GM12878 (cell line): ENCODE data around the gene GANAB. TPM values are rescaled to one million over a fixed set of nuclear protein-coding genes. Genes with fewer than 3 reads are reported as not detected.

ENCODE experiments used
- ATAC-seq: fragments of 200-7000 bp; cut with Tn5 transposase; 3 replicates; pipeline ENCODE4 v1.9.1; 2020; ENCODE audit warnings: mild to moderate bottlenecking, moderate library complexity
- BruUV-seq: library from RNA; stranded (reverse); fragments of 400-500 nt; replicated peaks from 2 replicates; lab custom pipeline; 2021; lab: Mats Ljungman, UMichigan
- CTCF ChIA-PET: fragments of 300-600 bp; sonication (Branson Sonifier 250); formaldehyde crosslinking; extraction: SDS; loops from one replicate; lab custom pipeline; 2021; ENCODE audit warnings: inconsistent platforms; lab: Yijun Ruan, JAX
- POLR2A ChIA-PET: fragments of 350-600 bp; formaldehyde crosslinking; extraction: SDS; loops from one replicate; lab custom pipeline; 2021; ENCODE audit warnings: inconsistent platforms; lab: Charles Lee
- RAD21 ChIA-PET: fragments of 300-600 bp; sonication (Branson Sonifier 250); formaldehyde crosslinking; loops from one replicate; lab custom pipeline; 2023; ENCODE audit warnings: antibody characterized with exemption; ENCODE audit not compliant: unreplicated experiment; lab: Charles Lee
- SMC1A ChIA-PET: fragments of 300-600 bp; sonication (Branson Sonifier 250); formaldehyde crosslinking; loops from one replicate; lab custom pipeline; 2023; ENCODE audit not compliant: unreplicated experiment, uncharacterized antibody; lab: Charles Lee
- DNase-seq: peaks from one replicate; pipeline ENCODE4 v3.0.0-alpha.2; 2011; ENCODE audit warnings: low read depth, low spot score
- FAIRE-seq: peaks from 3 replicates; lab custom pipeline; 2011; peaks lifted over from hg19 to GRCh38; lab: Jason Lieb, UNC
- H2AFZ ChIP-seq: 2 replicates; pipeline ENCODE4 v1.6.0; 2011; ENCODE audit warnings: low read depth, low read length, control low read depth; ENCODE audit not compliant: control insufficient read depth
- H3K27ac ChIP-seq: 2 replicates; pipeline ENCODE4 v1.5.1; 2011; ENCODE audit warnings: control low read depth; ENCODE audit not compliant: control insufficient read depth, insufficient read depth
- H3K27me3 ChIP-seq, 2 experiments: replicated peaks in 1 of 2; 2 replicates each; pipeline versions ENCODE4 v1.6.0 to v1.6.1; 2011; ENCODE audit warnings: low read length in 1 of 2; ENCODE audit not compliant: control insufficient read depth in 2 of 2, insufficient read depth in 2 of 2
- H3K36me3 ChIP-seq, 2 experiments: 2 replicates each; pipeline ENCODE4 v1.5.1; 2011; ENCODE audit warnings: low read length in 1 of 2; ENCODE audit not compliant: control insufficient read depth in 2 of 2, insufficient read depth in 2 of 2
- H3K4me1 ChIP-seq: 2 replicates; pipeline ENCODE4 v1.6.1; 2011; ENCODE audit warnings: mild to moderate bottlenecking, low read length, moderate library complexity, mixed read lengths; ENCODE audit not compliant: control insufficient read depth, insufficient read depth
- H3K4me2 ChIP-seq: 2 replicates; pipeline ENCODE4 v1.6.0; 2011; ENCODE audit warnings: control low read depth; ENCODE audit not compliant: control insufficient read depth, insufficient read depth
- H3K4me3 ChIP-seq: fragments of 200-600 bp; sonication (generic); 2 replicates; pipeline ENCODE4 v1.5.1; 2016
- H3K79me2 ChIP-seq: 2 replicates; pipeline ENCODE4 v1.6.0; 2011; ENCODE audit warnings: low read length; ENCODE audit not compliant: control insufficient read depth, insufficient read depth
- H3K9ac ChIP-seq: 2 replicates; pipeline ENCODE4 v1.8.0; 2011; ENCODE audit warnings: low read length, control low read depth, mixed read lengths; ENCODE audit not compliant: control insufficient read depth, insufficient read depth
- H3K9me3 ChIP-seq: replicated peaks from 3 replicates; pipeline ENCODE4 v1.5.1; 2011; ENCODE audit warnings: mild to moderate bottlenecking, low read length; ENCODE audit not compliant: control insufficient read depth, insufficient read depth
- H4K20me1 ChIP-seq: 2 replicates; pipeline ENCODE4 v1.6.0; 2011; ENCODE audit not compliant: control insufficient read depth, insufficient read depth
- HCFC1 ChIP-seq: fragments of 150-350 bp; IDR thresholded peaks from 2 replicates; pipeline ENCODE4 v1.6.1; 2014; ENCODE audit warnings: low read length
- MAX ChIP-seq: IDR thresholded peaks from 2 replicates; pipeline ENCODE4 v1.6.1; 2012; ENCODE audit warnings: low read depth, low read length, improper control_type of control experiment
- MXI1 ChIP-seq: fragments of 150-350 bp; IDR thresholded peaks from 2 replicates; pipeline ENCODE4 v1.6.1; 2011; ENCODE audit warnings: low read depth, mild to moderate bottlenecking, inconsistent platforms, low read length, improper control_type of control experiment
- MYB ChIP-seq: fragments of 150-350 bp; IDR thresholded peaks from 2 replicates; pipeline ENCODE4 v1.6.1; 2014; ENCODE audit warnings: mild to moderate bottlenecking, low read depth, low read length, borderline replicate concordance
- NFYA ChIP-seq: IDR thresholded peaks from 2 replicates; pipeline ENCODE4 v1.6.1; 2011; ENCODE audit warnings: low read depth, mild to moderate bottlenecking, low read length, improper control_type of control experiment, borderline replicate concordance
- RAD21 ChIP-seq: IDR thresholded peaks from 2 replicates; pipeline ENCODE4 v1.6.1; 2011; ENCODE audit warnings: mild to moderate bottlenecking, low read depth, low read length, moderate library complexity; ENCODE audit not compliant: insufficient read depth
- SIX5 ChIP-seq: IDR thresholded peaks from 2 replicates; pipeline ENCODE4 v1.6.1; 2011; ENCODE audit warnings: mild to moderate bottlenecking, low read depth, low read length, moderate library complexity; ENCODE audit not compliant: severe bottlenecking
- ZBED1 ChIP-seq: IDR thresholded peaks from 2 replicates; pipeline ENCODE4 v1.6.1; 2016; ENCODE audit warnings: borderline replicate concordance
- ZBTB33 ChIP-seq: fragments of 450-650 bp; IDR thresholded peaks from 2 replicates; pipeline ENCODE4 v1.6.1; 2017; ENCODE audit warnings: mild to moderate bottlenecking
- WGBS: methylation state at CpG from one replicate; pipeline ENCODE4 v1.1.6; 2016; ENCODE audit warnings: low lambda C conversion rate; ENCODE audit not compliant: insufficient replicate concordance, insufficient coverage; ENCODE audit errors: missing lambda C conversion rate; 5-methylcytosine and 5-hydroxymethylcytosine counted together
- in situ Hi-C: fragments of 300-500 bp; cut with MboI; formaldehyde crosslinking; loops from 9 replicates; pipeline ENCODE4 v1.14.3; 2018; ENCODE audit warnings: mixed read lengths
- intact Hi-C: fragments of 100-400 bp; cut with micrococcal nuclease; formaldehyde crosslinking; loops from one replicate; pipeline ENCODE4 v1.14.2; 2022; ENCODE audit not compliant: unreplicated experiment
- polyA plus RNA-seq, 11 experiments: library from polyadenylated mRNA; depleted of rRNA in 4 of 11; unstranded in 6 of 11; stranded (reverse) in 5 of 11; fragments of >200 nt; fragmentation: Nextera tagmentation in 4 of 11; fragmentation: Illumina TruSeq in 1 of 11; extraction: Ambion mirVana in 4 of 11; extraction: Trizol in 1 of 11; gene quantifications; 1 replicate in 1 of 11; 2 replicates in 10 of 11; pipeline versions ENCODE4 v1.2.1 to v1.2.3, GENCODE V29; 2011 to 2016; ENCODE audit warnings: inconsistent platforms in 2 of 11, missing spikeins in 2 of 11, low read depth in 1 of 11
- total RNA-seq, 4 experiments: library from RNA; depleted of rRNA in 3 of 4; stranded (reverse); fragments of >200 nt in 3 of 4; fragmentation: Illumina TruSeq in 1 of 4; extraction: Trizol in 1 of 4; gene quantifications; 2 replicates each; pipeline versions ENCODE4 v1.2.1 to v1.2.3, GENCODE V29; 2013 to 2021
- TF ChIP-seq, protein P1 (sequence below): fragments of 450-650 bp; IDR thresholded peaks from 2 replicates; pipeline ENCODE4 v1.6.1; 2018; ENCODE audit warnings: mild to moderate bottlenecking, low read depth, moderate library complexity; ENCODE audit not compliant: partially characterized antibody

The GANAB gene
- total and polyA plus RNA-seq, 10 of the 15 experiments (the other 5 are each of a cell fraction or from before 2014, with no cell fraction given) = 4.5 to 175 (median 102) TPM

DNA sequence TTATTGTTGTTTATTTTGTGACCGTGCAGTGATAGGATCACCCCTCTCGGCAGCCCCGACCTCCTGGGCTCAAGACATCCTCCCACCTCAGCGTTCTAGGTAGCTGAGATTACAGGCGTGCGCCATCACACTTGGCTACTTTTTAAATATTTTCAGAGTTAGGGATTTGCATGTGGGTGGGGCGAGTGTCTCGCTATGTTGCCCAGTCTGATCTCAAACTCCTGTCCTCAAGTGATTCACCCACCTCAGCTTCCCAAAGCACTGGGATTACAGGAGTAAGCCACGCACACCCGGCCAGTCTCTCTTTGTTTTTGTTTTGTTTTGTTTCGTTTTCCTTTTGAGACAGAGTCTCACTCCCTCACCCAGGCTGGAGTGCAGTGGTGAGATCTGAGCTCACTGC, 7.9 kb upstream of the GANAB start:
- RAD21 ChIA-PET = interaction anchor here (1.7 kb wide), 1 partner anchor 11 kb away, joined by 10 read pairs; the partner anchor contains the start of genes C11orf98 and CSKMT
- peak overlapping the region; percentile 82 for H2AFZ ChIP-seq
- H3K4me2 ChIP-seq = peak overlapping the region; percentile 68
- CTCF ChIA-PET = interaction anchor here (0.6 to 1.2 kb wide), 5 partner anchors 11 to 1175 kb away, joined by 3 to 4 read pairs (median 3); partner anchors contain the start of genes C11orf98 and CSKMT
- POLR2A ChIA-PET = interaction anchor here (0.6 to 14.6 kb wide), 7 partner anchors 10 to 1585 kb away, joined by 3 to 295 read pairs (median 5); partner anchors contain the start of genes C11orf98, CSKMT, LBHD1 and UQCC3
- peaks cover 6% of the 10 kb centered on the region for H3K4me1 ChIP-seq
- H3K9me3 ChIP-seq = no peaks in the 10 kb centered on the region
- no peak overlapping the region for H3K9ac ChIP-seq
- SMC1A ChIA-PET = interaction anchor here (1.3 to 5.0 kb wide), 6 partner anchors 9 to 62 kb away, joined by 3 to 41 read pairs (median 6); partner anchors contain the start of genes C11orf98, CSKMT, GANAB and LBHD1
- ATAC-seq = no peak
- DNase-seq = no peak
- no TSS peak for BruUV-seq
- intact Hi-C loops (no loop called here), in situ Hi-C loops (no loop called here)
- H3K36me3 ChIP-seq = peaks cover under 1 to 4% of the 10 kb centered on the region in 2 experiments; a peak in 1 of 4 replicates
- H4K20me1 ChIP-seq = no peaks in the 10 kb centered on the region; the same call in 1 of the 2 replicates
- no peak for FAIRE-seq
- 46% methylated on average over 11 of the region's 11 CpGs for WGBS
- TF ChIP-seq ZBED1 (no peak), MXI1 (no peak), RAD21 (no peak), MAX (no peak), ZBTB33 (no peak), HCFC1 (no peak), NFYA (no peak), MYB (no peak), SIX5 (no peak)
- TF ChIP-seq, protein P1, sequence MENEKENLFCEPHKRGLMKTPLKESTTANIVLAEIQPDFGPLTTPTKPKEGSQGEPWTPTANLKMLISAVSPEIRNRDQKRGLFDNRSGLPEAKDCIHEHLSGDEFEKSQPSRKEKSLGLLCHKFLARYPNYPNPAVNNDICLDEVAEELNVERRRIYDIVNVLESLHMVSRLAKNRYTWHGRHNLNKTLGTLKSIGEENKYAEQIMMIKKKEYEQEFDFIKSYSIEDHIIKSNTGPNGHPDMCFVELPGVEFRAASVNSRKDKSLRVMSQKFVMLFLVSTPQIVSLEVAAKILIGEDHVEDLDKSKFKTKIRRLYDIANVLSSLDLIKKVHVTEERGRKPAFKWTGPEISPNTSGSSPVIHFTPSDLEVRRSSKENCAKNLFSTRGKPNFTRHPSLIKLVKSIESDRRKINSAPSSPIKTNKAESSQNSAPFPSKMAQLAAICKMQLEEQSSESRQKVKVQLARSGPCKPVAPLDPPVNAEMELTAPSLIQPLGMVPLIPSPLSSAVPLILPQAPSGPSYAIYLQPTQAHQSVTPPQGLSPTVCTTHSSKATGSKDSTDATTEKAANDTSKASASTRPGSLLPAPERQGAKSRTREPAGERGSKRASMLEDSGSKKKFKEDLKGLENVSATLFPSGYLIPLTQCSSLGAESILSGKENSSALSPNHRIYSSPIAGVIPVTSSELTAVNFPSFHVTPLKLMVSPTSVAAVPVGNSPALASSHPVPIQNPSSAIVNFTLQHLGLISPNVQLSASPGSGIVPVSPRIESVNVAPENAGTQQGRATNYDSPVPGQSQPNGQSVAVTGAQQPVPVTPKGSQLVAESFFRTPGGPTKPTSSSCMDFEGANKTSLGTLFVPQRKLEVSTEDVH = no peak
- no peak overlapping the region for H3K4me3 ChIP-seq
- H3K79me2 ChIP-seq = peaks cover 23% of the 10 kb centered on the region
- H3K27me3 ChIP-seq = no peaks in the 10 kb centered on the region
- no peak overlapping the region for H3K27ac ChIP-seq
